Endothelial cell of umbilical vein (primary cell): ENCODE results near the gene SLC4A11. TPM values are rescaled to one million over a fixed set of nuclear protein-coding genes. Genes with fewer than 3 reads are reported as not detected.

Experiments
- BruUV-seq: library from RNA; stranded (reverse); fragments of 400-500 nt; replicated peaks from 2 replicates; lab custom pipeline; 2021; lab: Mats Ljungman, UMichigan
- CTCF ChIA-PET: fragments of 300-600, 350-600 bp; sonication (Branson Sonifier 250); formaldehyde crosslinking; loops from one replicate; lab custom pipeline; 2021; ENCODE audit warnings: antibody characterized with exemption, inconsistent platforms; lab: Charles Lee
- POLR2A ChIA-PET: fragments of 300-600, 350-600 bp; sonication (Branson Sonifier 250); formaldehyde crosslinking; loops from one replicate; lab custom pipeline; 2021; ENCODE audit warnings: antibody characterized with exemption, inconsistent platforms; lab: Charles Lee
- DNase-seq: peaks from one replicate; pipeline ENCODE4 v3.0.0-alpha.2; 2011; ENCODE audit warnings: low read depth, low spot score
- FAIRE-seq: peaks from 2 replicates; lab custom pipeline; 2011; peaks lifted over from hg19 to GRCh38; lab: Jason Lieb, UNC
- H2AFZ ChIP-seq: 2 replicates; pipeline ENCODE4 v1.6.0; 2012; ENCODE audit warnings: low read depth, low read length, control low read depth, inconsistent platforms
- H3K27ac ChIP-seq: 2 replicates; pipeline ENCODE4 v1.5.1; 2011; ENCODE audit warnings: low read depth, mild to moderate bottlenecking, control low read depth, low read length, moderate library complexity; ENCODE audit not compliant: insufficient read depth
- H3K27me3 ChIP-seq, 2 experiments: 2 replicates each; pipeline versions ENCODE4 v1.6.0 to v1.6.1; 2011; ENCODE audit warnings: low read length in 2 of 2, mixed read lengths in 1 of 2; ENCODE audit not compliant: control insufficient read depth in 2 of 2, insufficient read depth in 2 of 2
- H3K36me3 ChIP-seq, 2 experiments: 2 replicates in 1 of 2; 3 replicates in 1 of 2; pipeline ENCODE4 v1.5.1; 2011; ENCODE audit warnings: low read length in 2 of 2, mild to moderate bottlenecking in 1 of 2, moderate library complexity in 1 of 2; ENCODE audit not compliant: control insufficient read depth in 2 of 2, insufficient read depth in 2 of 2; ENCODE audit errors: extremely low read depth in 1 of 2
- H3K4me1 ChIP-seq: 3 replicates; pipeline ENCODE4 v1.5.1; 2011; ENCODE audit warnings: mild to moderate bottlenecking, low read length; ENCODE audit not compliant: control insufficient read depth, insufficient read depth; ENCODE audit errors: extremely low read depth
- H3K4me2 ChIP-seq: 2 replicates; pipeline ENCODE4 v1.6.1; 2011; ENCODE audit warnings: low read length, control low read depth, mixed read lengths; ENCODE audit not compliant: insufficient read depth
- H3K4me3 ChIP-seq, 3 experiments: fragments of 200-600 bp in 1 of 3; sonication (generic), shearing (Covaris generic) in 1 of 3; replicated peaks in 1 of 3; 2 replicates each; pipeline ENCODE4 v1.5.1; 2011 to 2016; ENCODE audit warnings: control low read depth in 3 of 3, low read length in 3 of 3, mild to moderate bottlenecking in 2 of 3, inconsistent platforms in 1 of 3, low read depth in 1 of 3, moderate library complexity in 1 of 3; ENCODE audit not compliant: insufficient read depth in 1 of 3
- H3K79me2 ChIP-seq: 2 replicates; pipeline ENCODE4 v1.6.0; 2012; ENCODE audit warnings: low read length, inconsistent platforms; ENCODE audit not compliant: control insufficient read depth, insufficient read depth
- H3K9ac ChIP-seq: replicated peaks from 2 replicates; pipeline ENCODE3; 2011; ENCODE audit warnings: low read length, control low read depth; ENCODE audit not compliant: insufficient read depth; ENCODE audit errors: extremely low read depth
- H3K9me1 ChIP-seq: replicated peaks from 3 replicates; pipeline ENCODE4 v1.6.0; 2011; ENCODE audit warnings: mild to moderate bottlenecking, low read length; ENCODE audit not compliant: control insufficient read depth, insufficient read depth; ENCODE audit errors: extremely low read depth
- H3K9me3 ChIP-seq: replicated peaks from 2 replicates; pipeline ENCODE4 v1.5.1; 2012; ENCODE audit warnings: low read length, inconsistent platforms; ENCODE audit not compliant: control insufficient read depth, insufficient read depth
- H4K20me1 ChIP-seq: replicated peaks from 2 replicates; pipeline ENCODE3; 2011; ENCODE audit warnings: mild to moderate bottlenecking, low read length; ENCODE audit not compliant: control insufficient read depth, insufficient read depth; ENCODE audit errors: extremely low read depth
- CTCF ChIP-seq, 2 donors: IDR thresholded peaks; 1 replicate in 1 of 2; 2 replicates in 1 of 2; pipeline ENCODE4 v1.5.1; 2011; ENCODE audit warnings: low read length in 2 of 2, mild to moderate bottlenecking in 2 of 2, moderate library complexity in 2 of 2, control low read depth in 1 of 2, inconsistent platforms in 1 of 2, low read depth in 1 of 2; ENCODE audit not compliant: insufficient read depth in 1 of 2; ENCODE audit errors: extremely low read depth in 1 of 2
- EZH2 ChIP-seq: IDR thresholded peaks from 2 replicates; pipeline ENCODE4 v1.6.1; 2012; ENCODE audit warnings: borderline replicate concordance, low read depth, mild to moderate bottlenecking, moderate library complexity, low read length, inconsistent platforms; ENCODE audit not compliant: severe bottlenecking
- FOS ChIP-seq: IDR thresholded peaks from 2 replicates; pipeline ENCODE4 v1.6.1; 2011; ENCODE audit warnings: mild to moderate bottlenecking, low read length, moderate library complexity, borderline replicate concordance; ENCODE audit not compliant: insufficient read depth
- GATA2 ChIP-seq: IDR thresholded peaks from 2 replicates; pipeline ENCODE4 v1.7.0; 2011; ENCODE audit warnings: low read depth, mild to moderate bottlenecking, moderate library complexity, mixed read lengths, low read length; ENCODE audit not compliant: insufficient read length, insufficient read depth
- JUN ChIP-seq: IDR thresholded peaks from 2 replicates; pipeline ENCODE4 v1.6.1; 2011; ENCODE audit warnings: borderline replicate concordance, low read depth; ENCODE audit not compliant: insufficient read length, insufficient read depth
- MAX ChIP-seq: IDR thresholded peaks from 2 replicates; pipeline ENCODE4 v1.6.1; 2011; ENCODE audit not compliant: insufficient read depth, insufficient read length
- MYC ChIP-seq: IDR thresholded peaks from one replicate; pipeline ENCODE4 v1.6.1; 2011; ENCODE audit warnings: mild to moderate bottlenecking, low read depth, low read length
- POLR2A ChIP-seq: IDR thresholded peaks from 2 replicates; pipeline ENCODE4 v1.6.1; 2012; ENCODE audit warnings: low read depth, mild to moderate bottlenecking, control low read depth, low read length
- POLR2AphosphoS5 ChIP-seq: IDR thresholded peaks from 2 replicates; pipeline ENCODE4 v1.6.1; 2012; ENCODE audit warnings: low read depth, mild to moderate bottlenecking, control low read depth, low read length, moderate library complexity; ENCODE audit not compliant: insufficient read depth
- dilution Hi-C: fragments of 300-500 bp; cut with MboI; formaldehyde crosslinking; loops from one replicate; pipeline ENCODE4 v1.15.0; 2019; ENCODE audit warnings: low sequenced_read_pairs; ENCODE audit not compliant: extremely low pct_ligation_motif_present
- intact Hi-C: fragments of 100-400 bp; cut with micrococcal nuclease; formaldehyde crosslinking; loops from one replicate; pipeline ENCODE4 v1.10.0; 2022
- polyA plus RNA-seq, 4 experiments: library from polyadenylated mRNA; depleted of rRNA in 3 of 4; stranded (reverse) in 3 of 4; unstranded in 1 of 4; fragments of >200 nt; gene quantifications; 2 replicates each; pipeline versions ENCODE4 v1.2.1 to v1.2.3, GENCODE V29; 2011 to 2012; ENCODE audit warnings: missing spikeins in 1 of 4
- total RNA-seq: library from RNA; stranded (reverse); gene quantifications from 2 replicates; pipeline ENCODE4 v1.2.3, GENCODE V29; 2021

Gene SLC4A11
- total and polyA plus RNA-seq, 2 donors (not counting 3 experiments of a cell fraction or from before 2014, with no cell fraction given) = 5.7 to 10.2 TPM

- Histone ChIP-seq H2AFZ (peak overlapping the region; percentile 97), H4K20me1 (no peaks in the 10 kb centered on the region), H3K9me3 (no peaks in the 10 kb centered on the region), H3K4me3 (peak overlapping the region; percentile 71 to 72 (median 71)), H3K9me1 (no peaks in the 10 kb centered on the region), H3K27ac (no peak overlapping the region), H3K4me1 (peaks cover 14% of the 10 kb centered on the region), H3K4me2 (peak overlapping the region; percentile 60), H3K79me2 (no peaks in the 10 kb centered on the region), H3K36me3 (no peaks in the 10 kb centered on the region), H3K9ac (no peak overlapping the region), H3K27me3 (peaks cover 0 to 12% of the 10 kb centered on the region in 2 experiments)
- TF ChIP-seq EZH2 = no peak
- no peak for TF ChIP-seq CTCF (IDR thresholded peaks at IDR 0.05; ENCODE audit: extremely low read depth in 1 of 2, insufficient read depth in 1 of 2, low read depth in 1 of 2, low read length in 2 of 2)
- TF ChIP-seq JUN = no peak
- no peak for TF ChIP-seq MAX
- TF ChIP-seq MYC = no peak
- TF ChIP-seq GATA2 = no peak
- TF ChIP-seq POLR2A = no peak
- TF ChIP-seq FOS = no peak
- no peak for TF ChIP-seq POLR2AphosphoS5
- ChIA-PET CTCF (interaction anchor here (1.4 to 2.9 kb wide), 3 partner anchors 10 to 37 kb away, joined by 3 to 26 read pairs (median 8); no protein-coding TSS in a partner anchor), POLR2A (no interaction called here)
- intact Hi-C loops = loop anchor here (1.0 kb wide), 1 partner anchor 22 kb away; no protein-coding TSS in a partner anchor
- dilution Hi-C loops = no loop called here
- FAIRE-seq = no peak
- BruUV-seq = TSS peak; percentile 68
- DNase-seq = peak; percentile 36
Observed at GRCh38 chr20:3239867-3240775, 1.1 kb upstream of the SLC4A11 start.
